A549 (cell line): Measurements from ENCODE around the gene PDE8B. TPM values are rescaled to one million over a fixed set of nuclear protein-coding genes. Genes with fewer than 3 reads are reported as not detected.

Source experiments
- ATAC-seq, 2 experiments: fragments of 200-7000 bp in 1 of 2; fragments of >200 bp in 1 of 2; cut with Nextera tagmentation in 1 of 2; cut with Tn5 transposase in 1 of 2; 3 replicates each; pipeline versions ENCODE4 v1.8.0 to v1.9.1; 2018 to 2020; ENCODE audit warnings: mild to moderate bottlenecking in 1 of 2, moderate library complexity in 1 of 2
- CTCF ChIA-PET: fragments of 300-600 bp; sonication (Branson Sonifier 250); formaldehyde crosslinking; extraction: SDS; loops from one replicate; lab custom pipeline; 2021; ENCODE audit warnings: antibody characterized with exemption, inconsistent platforms; lab: Yijun Ruan, JAX
- POLR2A ChIA-PET: fragments of 350-600 bp; formaldehyde crosslinking; extraction: SDS; loops from one replicate; lab custom pipeline; 2021; ENCODE audit warnings: antibody characterized with exemption, inconsistent platforms; lab: Yijun Ruan, JAX
- DNase-seq, 2 experiments: peaks; one replicate each; pipeline versions ENCODE4 v3.0.0 to v3.0.0-alpha.2; 2011 to 2016; ENCODE audit warnings: low read depth in 1 of 2, low spot score in 1 of 2
- FAIRE-seq: peaks from 2 replicates; lab custom pipeline; 2011; peaks lifted over from hg19 to GRCh38; lab: Jason Lieb, UNC
- H3K27ac ChIP-seq, 2 experiments: fragments of >200 bp; sonication (Bioruptor Twin); formaldehyde crosslinking; 3 replicates each; pipeline ENCODE4 v1.5.1; 2016 to 2017
- H3K4me1 ChIP-seq: fragments of >200 bp; sonication (Bioruptor Twin); formaldehyde crosslinking; 3 replicates; pipeline ENCODE4 v1.6.1; 2016
- H3K4me2 ChIP-seq: fragments of >200 bp; sonication (Bioruptor Twin); formaldehyde crosslinking; 3 replicates; pipeline ENCODE4 v1.6.1; 2016
- H3K4me3 ChIP-seq: fragments of >200 bp; sonication (Bioruptor Twin); formaldehyde crosslinking; 3 replicates; pipeline ENCODE4 v1.5.1; 2016
- H3K9me3 ChIP-seq: fragments of >200 bp; sonication (Bioruptor Twin); formaldehyde crosslinking; 3 replicates; pipeline ENCODE4 v1.6.1; 2016
- BHLHE40 ChIP-seq: IDR thresholded peaks from 2 replicates; pipeline ENCODE4 v1.6.1; 2012; ENCODE audit warnings: low read depth, low read length, inconsistent platforms
- CHD4 ChIP-seq: fragments of 200-600 bp; sonication (generic); IDR thresholded peaks from 2 replicates; pipeline ENCODE4 v1.6.1; 2016; ENCODE audit warnings: antibody characterized with exemption, mild to moderate bottlenecking, borderline replicate concordance
- EHF ChIP-seq: fragments of 250-450 bp; sonication (Bioruptor Pico); IDR thresholded peaks from 2 replicates; pipeline ENCODE4 v1.5.0; 2020; ENCODE audit warnings: mild to moderate bottlenecking
- EHMT2 ChIP-seq: fragments of 200-600 bp; sonication (generic); IDR thresholded peaks from 2 replicates; pipeline ENCODE4 v1.6.1; 2016; ENCODE audit warnings: antibody characterized with exemption, low read depth, mild to moderate bottlenecking, moderate library complexity
- EP300 ChIP-seq, 2 experiments: fragments of >200 bp; sonication (Bioruptor Twin); formaldehyde crosslinking; IDR thresholded peaks; 2 replicates in 1 of 2; 3 replicates in 1 of 2; pipeline ENCODE4 v1.6.1; 2016 to 2017
- FOSB ChIP-seq: fragments of 250-450 bp; sonication (Bioruptor Pico); IDR thresholded peaks from 2 replicates; pipeline ENCODE4 v1.5.0; 2020; ENCODE audit warnings: mild to moderate bottlenecking, moderate library complexity
- FOXS1 ChIP-seq: fragments of 250-450 bp; sonication (Bioruptor Pico); IDR thresholded peaks from 2 replicates; pipeline ENCODE4 v1.5.0; 2020; ENCODE audit warnings: mild to moderate bottlenecking, moderate library complexity
- HDAC2 ChIP-seq: fragments of 200-600 bp; sonication (generic); IDR thresholded peaks from 2 replicates; pipeline ENCODE4 v1.6.1; 2016
- HOXB13 ChIP-seq: fragments of 250-450 bp; sonication (Bioruptor Pico); IDR thresholded peaks from 2 replicates; pipeline ENCODE4 v1.5.0; 2020; ENCODE audit warnings: low read depth, mild to moderate bottlenecking, moderate library complexity
- MAZ ChIP-seq: fragments of 150-350 bp; IDR thresholded peaks from 2 replicates; pipeline ENCODE4 v1.6.1; 2014; ENCODE audit warnings: antibody characterized with exemption, low read depth, low read length, borderline replicate concordance
- NFE2L2 ChIP-seq: fragments of 150-350 bp; conservative IDR thresholded peaks from 2 replicates; pipeline ENCODE4 v1.6.1; 2014; ENCODE audit warnings: low read length
- NPAS2 ChIP-seq: fragments of 250-450 bp; sonication (Bioruptor Pico); IDR thresholded peaks from 2 replicates; pipeline ENCODE4 v1.8.0; 2022; ENCODE audit warnings: mild to moderate bottlenecking, moderate library complexity, borderline replicate concordance
- NR3C1 ChIP-seq: fragments of >200 bp; sonication (Bioruptor Twin); formaldehyde crosslinking; IDR thresholded peaks from 3 replicates; pipeline ENCODE4 v1.6.1; 2017
- PHF8 ChIP-seq: fragments of 200-600 bp; sonication (generic); IDR thresholded peaks from 2 replicates; pipeline ENCODE4 v1.6.1; 2016; ENCODE audit warnings: low read depth, mild to moderate bottlenecking, antibody characterized with exemption, moderate library complexity, borderline replicate concordance
- POLR2A ChIP-seq: IDR thresholded peaks from 2 replicates; pipeline ENCODE4 v1.6.1; 2012; ENCODE audit warnings: mild to moderate bottlenecking, low read length
- POLR2AphosphoS2 ChIP-seq: conservative IDR thresholded peaks from 2 replicates; pipeline ENCODE4 v1.6.1; 2012; ENCODE audit warnings: low read length, improper control_type of control experiment, inconsistent platforms
- SREBF2 ChIP-seq: fragments of 450-650 bp; IDR thresholded peaks from 2 replicates; pipeline ENCODE4 v1.6.1; 2014; ENCODE audit warnings: mild to moderate bottlenecking, moderate library complexity
- ZFP36 ChIP-seq: fragments of 450-650 bp; IDR thresholded peaks from 2 replicates; pipeline ENCODE4 v1.6.1; 2014; ENCODE audit warnings: borderline replicate concordance; ENCODE audit not compliant: partially characterized antibody
- ZSCAN20 ChIP-seq: fragments of 250-450 bp; sonication (Bioruptor Pico); IDR thresholded peaks from 2 replicates; pipeline ENCODE4 v1.8.0; 2022; ENCODE audit warnings: mild to moderate bottlenecking, moderate library complexity
- whole genome bisulfite sequencing: methylation state at CpG from one replicate; pipeline ENCODE4 v1.1.6; 2017; ENCODE audit errors: missing lambda C conversion rate; 5-methylcytosine and 5-hydroxymethylcytosine counted together
- polyA plus RNA-seq, 4 experiments: library from polyadenylated mRNA; depleted of rRNA in 3 of 4; stranded (reverse); fragments of >200 nt; fragmentation: RNase III in 1 of 4; extraction: RNeasy Plus Mini Kit Qiagen cat#74134 plus additional on column Dnase treatment in 1 of 4; gene quantifications; 2 replicates in 3 of 4; 3 replicates in 1 of 4; pipeline ENCODE4 v1.2.3, GENCODE V29; 2011 to 2017
- TF ChIP-seq, protein P1 (sequence below): IDR thresholded peaks from 2 replicates; pipeline ENCODE4 v1.6.1; 2012
- TF ChIP-seq, protein P2 (sequence below): fragments of >200 bp; sonication (Bioruptor Twin); formaldehyde crosslinking; IDR thresholded peaks from 3 replicates; pipeline ENCODE4 v1.5.1; 2016
- TF ChIP-seq, protein P3 (sequence below): fragments of >200 bp; sonication (Bioruptor Twin); formaldehyde crosslinking; IDR thresholded peaks from 2 replicates; pipeline ENCODE4 v1.6.1; 2016
- TF ChIP-seq, protein P4 (sequence below): fragments of 450-650 bp; IDR thresholded peaks from 2 replicates; pipeline ENCODE4 v1.6.1; 2014; ENCODE audit warnings: antibody characterized with exemption
- TF ChIP-seq, protein P5 (sequence below): fragments of 250-450 bp; sonication (Bioruptor Pico); IDR thresholded peaks from 2 replicates; pipeline ENCODE4 v1.5.0; 2020; ENCODE audit warnings: low read depth, mild to moderate bottlenecking, moderate library complexity

PDE8B gene
- polyA plus RNA-seq, 2 of the 4 experiments (the other 2 are of a cell fraction): 2.0 to 4.0 TPM

DNA sequence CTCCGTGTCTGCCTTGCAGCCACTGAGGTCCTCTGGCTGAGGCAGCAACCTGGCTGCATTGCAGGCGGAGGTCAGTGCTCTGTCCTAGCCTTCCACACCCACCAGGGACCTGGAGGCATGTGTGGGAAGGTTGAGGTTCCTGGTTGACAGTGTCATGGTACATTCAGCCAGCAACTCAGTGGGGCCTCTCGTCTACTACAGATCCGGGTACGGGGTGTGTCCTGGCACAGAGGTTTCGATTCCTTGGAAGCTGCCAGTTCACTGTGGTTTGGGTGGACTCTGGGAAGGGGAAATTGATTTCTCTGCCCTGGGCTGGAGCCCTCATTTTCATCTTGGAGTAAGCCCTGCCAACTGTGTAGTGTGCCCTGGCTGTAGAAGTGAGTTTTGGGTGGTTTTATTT, 45.1 kb downstream of the PDE8B start:
- ChIA-PET POLR2A (no interaction called here), CTCF (no interaction called here)
- FAIRE-seq (no peak), DNase-seq (no peak), ATAC-seq (no peak)
- 66% methylated on average over 4 of the region's 6 CpGs for WGBS
- no peak overlapping the region for H3K4me2 ChIP-seq
- no peak overlapping the region for H3K4me3 ChIP-seq
- no peaks in the 10 kb centered on the region for H3K4me1 ChIP-seq
- TF ChIP-seq EHMT2: no peak
- TF ChIP-seq, protein P1, sequence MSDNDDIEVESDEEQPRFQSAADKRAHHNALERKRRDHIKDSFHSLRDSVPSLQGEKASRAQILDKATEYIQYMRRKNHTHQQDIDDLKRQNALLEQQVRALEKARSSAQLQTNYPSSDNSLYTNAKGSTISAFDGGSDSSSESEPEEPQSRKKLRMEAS: no peak
- TF ChIP-seq BHLHE40: no peak
- TF ChIP-seq, protein P2, sequence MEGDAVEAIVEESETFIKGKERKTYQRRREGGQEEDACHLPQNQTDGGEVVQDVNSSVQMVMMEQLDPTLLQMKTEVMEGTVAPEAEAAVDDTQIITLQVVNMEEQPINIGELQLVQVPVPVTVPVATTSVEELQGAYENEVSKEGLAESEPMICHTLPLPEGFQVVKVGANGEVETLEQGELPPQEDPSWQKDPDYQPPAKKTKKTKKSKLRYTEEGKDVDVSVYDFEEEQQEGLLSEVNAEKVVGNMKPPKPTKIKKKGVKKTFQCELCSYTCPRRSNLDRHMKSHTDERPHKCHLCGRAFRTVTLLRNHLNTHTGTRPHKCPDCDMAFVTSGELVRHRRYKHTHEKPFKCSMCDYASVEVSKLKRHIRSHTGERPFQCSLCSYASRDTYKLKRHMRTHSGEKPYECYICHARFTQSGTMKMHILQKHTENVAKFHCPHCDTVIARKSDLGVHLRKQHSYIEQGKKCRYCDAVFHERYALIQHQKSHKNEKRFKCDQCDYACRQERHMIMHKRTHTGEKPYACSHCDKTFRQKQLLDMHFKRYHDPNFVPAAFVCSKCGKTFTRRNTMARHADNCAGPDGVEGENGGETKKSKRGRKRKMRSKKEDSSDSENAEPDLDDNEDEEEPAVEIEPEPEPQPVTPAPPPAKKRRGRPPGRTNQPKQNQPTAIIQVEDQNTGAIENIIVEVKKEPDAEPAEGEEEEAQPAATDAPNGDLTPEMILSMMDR: no peak
- TF ChIP-seq POLR2A: no peak
- TF ChIP-seq ZSCAN20 (CRISPR knock-in tag): no peak
- no peak for TF ChIP-seq NPAS2
- no peak overlapping the region for H3K27ac ChIP-seq
- H3K9me3 ChIP-seq: no peaks in the 10 kb centered on the region

DNA sequence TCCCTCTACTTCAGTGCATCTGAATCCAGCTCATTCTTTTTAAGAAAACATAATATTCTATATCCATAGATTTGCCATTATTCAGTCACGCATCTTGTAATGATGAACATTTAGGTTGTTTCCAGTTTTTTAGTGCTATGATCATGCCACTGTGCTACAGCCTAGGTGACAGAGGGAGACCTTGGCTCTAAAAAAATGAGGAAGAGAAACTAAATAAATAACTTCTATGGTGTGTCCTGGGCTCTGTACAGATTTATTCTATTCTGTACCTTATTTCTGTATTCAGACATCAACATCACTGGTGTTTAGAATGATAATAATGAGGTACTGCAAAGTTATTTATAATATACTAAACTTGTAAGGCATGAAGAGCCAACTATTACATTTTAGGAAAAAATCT, 45.9 kb downstream of the PDE8B start:
- Histone ChIP-seq H3K9me3 (no peaks in the 10 kb centered on the region), H3K4me1 (no peaks in the 10 kb centered on the region)
- FAIRE-seq: no peak
- TF ChIP-seq EHF (CRISPR knock-in tag) (no peak), FOXS1 (CRISPR knock-in tag) (no peak), EHMT2 (no peak), HOXB13 (no peak), POLR2A (no peak), HDAC2 (no peak), NPAS2 (no peak), NFE2L2 (no peak)
- TF ChIP-seq, protein P2: no peak
- TF ChIP-seq, protein P3, sequence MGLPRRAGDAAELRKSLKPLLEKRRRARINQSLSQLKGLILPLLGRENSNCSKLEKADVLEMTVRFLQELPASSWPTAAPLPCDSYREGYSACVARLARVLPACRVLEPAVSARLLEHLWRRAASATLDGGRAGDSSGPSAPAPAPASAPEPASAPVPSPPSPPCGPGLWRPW: no peak
- TF ChIP-seq, all 56 proteins: peak for 0
- WGBS: 92% methylated on average over 1 of the region's 1 CpG
- ChIA-PET POLR2A (no interaction called here), CTCF (no interaction called here)
- Histone ChIP-seq H3K4me3 (no peak overlapping the region), H3K4me2 (no peak overlapping the region), H3K27ac (no peak overlapping the region)
- DNase-seq (no peak), ATAC-seq (no peak)

DNA sequence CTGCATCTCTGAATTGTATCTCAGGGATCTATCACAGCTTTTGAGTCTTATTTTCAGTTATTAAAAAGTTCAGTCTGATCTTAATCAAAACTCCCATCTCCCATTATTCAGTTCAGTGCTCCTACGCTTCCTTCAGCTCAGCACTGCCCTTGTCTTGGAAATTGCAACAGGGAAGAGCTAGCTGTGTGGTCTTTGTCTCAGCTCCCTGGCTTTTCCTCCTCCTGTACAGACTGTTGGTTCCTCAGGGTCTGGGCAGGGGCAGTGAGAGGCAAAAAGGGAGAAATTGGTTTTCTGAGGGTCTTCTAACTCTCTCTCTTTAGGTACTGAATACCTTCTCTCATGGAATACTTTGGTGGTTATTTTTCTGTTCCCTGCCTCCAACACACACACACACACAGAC, 48.2 kb downstream of the PDE8B start:
- WGBS: 94% methylated on average over 1 of the region's 1 CpG
- CTCF ChIA-PET: interaction anchor here (0.5 to 1.5 kb wide), 3 partner anchors 15 to 885 kb away, joined by 3 to 4 read pairs (median 3); no protein-coding TSS in a partner anchor
- H3K27ac ChIP-seq: no peak overlapping the region
- TF ChIP-seq HOXB13 (no peak), SREBF2 (no peak), NFE2L2 (no peak), CHD4 (no peak), POLR2AphosphoS2 (no peak), HDAC2 (no peak), EP300 (IDR thresholded peaks at IDR 0.05) (no peak), ZFP36 (no peak), MAZ (no peak), PHF8 (no peak), NR3C1 (no peak), FOSB (CRISPR knock-in tag) (no peak), EHF (CRISPR knock-in tag) (no peak)
- TF ChIP-seq, protein P4, sequence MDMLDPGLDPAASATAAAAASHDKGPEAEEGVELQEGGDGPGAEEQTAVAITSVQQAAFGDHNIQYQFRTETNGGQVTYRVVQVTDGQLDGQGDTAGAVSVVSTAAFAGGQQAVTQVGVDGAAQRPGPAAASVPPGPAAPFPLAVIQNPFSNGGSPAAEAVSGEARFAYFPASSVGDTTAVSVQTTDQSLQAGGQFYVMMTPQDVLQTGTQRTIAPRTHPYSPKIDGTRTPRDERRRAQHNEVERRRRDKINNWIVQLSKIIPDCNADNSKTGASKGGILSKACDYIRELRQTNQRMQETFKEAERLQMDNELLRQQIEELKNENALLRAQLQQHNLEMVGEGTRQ: no peak
- TF ChIP-seq, protein P2: no peak
- TF ChIP-seq, protein P5, sequence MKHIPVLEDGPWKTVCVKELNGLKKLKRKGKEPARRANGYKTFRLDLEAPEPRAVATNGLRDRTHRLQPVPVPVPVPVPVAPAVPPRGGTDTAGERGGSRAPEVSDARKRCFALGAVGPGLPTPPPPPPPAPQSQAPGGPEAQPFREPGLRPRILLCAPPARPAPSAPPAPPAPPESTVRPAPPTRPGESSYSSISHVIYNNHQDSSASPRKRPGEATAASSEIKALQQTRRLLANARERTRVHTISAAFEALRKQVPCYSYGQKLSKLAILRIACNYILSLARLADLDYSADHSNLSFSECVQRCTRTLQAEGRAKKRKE (CRISPR knock-in tag): no peak
- TF ChIP-seq, protein P1: no peak
- FAIRE-seq (no peak), ATAC-seq (no peak), DNase-seq (no peak)
- no peak overlapping the region for H3K4me2 ChIP-seq
- POLR2A ChIA-PET: no interaction called here
- H3K4me3 ChIP-seq: no peak overlapping the region
- H3K4me1 ChIP-seq: no peaks in the 10 kb centered on the region
- H3K9me3 ChIP-seq: no peaks in the 10 kb centered on the region
